CD4-positive, alpha-beta T cell (primary cell): ENCODE results near the gene NDUFA12. TPM values are rescaled to one million over a fixed set of nuclear protein-coding genes. Genes with fewer than 3 reads are reported as not detected.

Experiments
- ATAC-seq: fragments of 200-7000 bp; cut with Tn5 transposase; one replicate; pipeline ENCODE4 v1.10.0; 2022; ENCODE audit warnings: mild to moderate bottlenecking; ENCODE audit not compliant: poor library complexity
- CTCF ChIA-PET: fragments of 350-600 bp; sonication (Branson Sonifier 250); formaldehyde crosslinking; loops from one replicate; lab custom pipeline; 2021; ENCODE audit warnings: antibody characterized with exemption, inconsistent platforms; lab: Charles Lee
- POLR2A ChIA-PET: fragments of 350-600 bp; sonication (Branson Sonifier 250); formaldehyde crosslinking; loops from one replicate; lab custom pipeline; 2021; ENCODE audit warnings: antibody characterized with exemption, inconsistent platforms; lab: Charles Lee
- DNase-seq, 14 experiments: peaks; one replicate each; pipeline ENCODE4 v3.0.0-alpha.2; 2013 to 2020; ENCODE audit warnings: mixed read lengths in 2 of 14
- H3K27ac ChIP-seq, 2 donors: one replicate each; pipeline versions ENCODE4 v1.5.1 to v1.7.0; 2013; ENCODE audit warnings: low read length in 2 of 2, low read depth in 1 of 2, mild to moderate bottlenecking in 1 of 2
- H3K27me3 ChIP-seq, 2 experiments: 1 replicate in 1 of 2; 2 replicates in 1 of 2; pipeline versions ENCODE4 v1.6.1 to v1.7.0; 2013; ENCODE audit warnings: low read length in 2 of 2, control low read depth in 1 of 2, mild to moderate bottlenecking in 1 of 2, moderate library complexity in 1 of 2; ENCODE audit not compliant: insufficient read depth in 2 of 2, control insufficient read depth in 1 of 2
- H3K36me3 ChIP-seq: one replicate; pipeline ENCODE4 v1.6.1; 2013; ENCODE audit warnings: low read length, control low read depth; ENCODE audit not compliant: insufficient read depth
- H3K4me1 ChIP-seq: one replicate; pipeline ENCODE4 v1.6.1; 2013; ENCODE audit warnings: low read length, control low read depth; ENCODE audit not compliant: insufficient read depth
- H3K4me3 ChIP-seq: one replicate; pipeline ENCODE4 v1.5.1; 2013; ENCODE audit warnings: mild to moderate bottlenecking, low read length, moderate library complexity
- H3K9me3 ChIP-seq, 2 experiments: 1 replicate in 1 of 2; 2 replicates in 1 of 2; pipeline versions ENCODE4 v1.6.1 to v1.7.0; 2013; ENCODE audit warnings: low read length in 2 of 2, mild to moderate bottlenecking in 2 of 2, control low read depth in 1 of 2, moderate library complexity in 1 of 2; ENCODE audit not compliant: control insufficient read depth in 1 of 2, insufficient read depth in 1 of 2
- H3K27ac Mint-ChIP-seq: one replicate; pipeline ENCODE4 v1.8.0; 2020; ENCODE audit warnings: mixed read lengths
- H3K27me3 Mint-ChIP-seq: one replicate; pipeline ENCODE4 v1.8.0; 2021; ENCODE audit warnings: mixed read lengths
- H3K36me3 Mint-ChIP-seq: one replicate; pipeline ENCODE4 v1.8.0; 2021; ENCODE audit warnings: low read depth, mixed read lengths
- H3K4me1 Mint-ChIP-seq: one replicate; pipeline ENCODE4 v1.8.0; 2021; ENCODE audit warnings: low read depth, mixed read lengths
- H3K4me3 Mint-ChIP-seq: one replicate; pipeline ENCODE4 v1.8.0; 2020; ENCODE audit warnings: mild to moderate bottlenecking, mixed read lengths
- H3K9me3 Mint-ChIP-seq: one replicate; pipeline ENCODE4 v1.8.0; 2020; ENCODE audit warnings: mixed read lengths
- CTCF ChIP-seq: fragments of 200-600 bp; IDR thresholded peaks from one replicate; pipeline ENCODE4 v1.8.0; 2022; ENCODE audit warnings: antibody characterized with exemption, mild to moderate bottlenecking
- intact Hi-C, 2 experiments: fragments of 100-400 bp; cut with DNase I in 1 of 2; cut with micrococcal nuclease in 1 of 2; formaldehyde crosslinking; loops; one replicate each; pipeline versions ENCODE4 v1.15.1 to v1.9.0; 2023 to 2025; cut with DNase I, micrococcal nuclease
- total RNA-seq, 174 experiments: library from RNA in 2 of 174; stranded (reverse) in 2 of 174; gene quantifications; one replicate each; pipeline ENCODE4 v1.2.3 and lab custom pipeline; 2021 to 2026

NDUFA12 gene
- total RNA-seq, 2 experiments from 2014 or later, result 43.3 to 43.7 TPM

GRCh38 chr12:94929780-94930179, 73.7 kb downstream of the NDUFA12 start:
- no peaks in the 10 kb centered on the region for H3K4me1 Mint-ChIP-seq
- no peaks in the 10 kb centered on the region for H3K36me3 ChIP-seq
- no peak overlapping the region for H3K4me3 ChIP-seq
- H3K9me3 Mint-ChIP-seq, result no peaks in the 10 kb centered on the region
- intact Hi-C loops, result loop anchor here in 1 of 2 experiments (5.0 kb wide), 1 partner anchor 1242 kb away; no protein-coding TSS in a partner anchor
- H3K4me3 Mint-ChIP-seq, result no peak overlapping the region
- TF ChIP-seq CTCF, result no peak
- ChIA-PET CTCF (no interaction called here), POLR2A (interaction anchor here (0.6 kb wide), 1 partner anchor 43 kb away, joined by 3 read pairs; no protein-coding TSS in a partner anchor)
- H3K9me3 ChIP-seq, result no peaks in the 10 kb centered on the region
- DNase-seq (no peak), ATAC-seq (no peak)
- H3K4me1 ChIP-seq, result no peaks in the 10 kb centered on the region
- H3K27me3 ChIP-seq, result no peaks in the 10 kb centered on the region
- H3K27ac ChIP-seq, result no peak overlapping the region
- H3K36me3 Mint-ChIP-seq, result no peaks in the 10 kb centered on the region
- H3K27ac Mint-ChIP-seq, result no peak overlapping the region
- no peaks in the 10 kb centered on the region for H3K27me3 Mint-ChIP-seq

GRCh38 chr12:94925729-94926128, 77.8 kb downstream of the NDUFA12 start:
- ChIA-PET POLR2A (no interaction called here), CTCF (no interaction called here)
- Histone ChIP-seq H3K27me3 (no peaks in the 10 kb centered on the region), H3K36me3 (no peaks in the 10 kb centered on the region), H3K9me3 (no peaks in the 10 kb centered on the region), H3K4me1 (no peaks in the 10 kb centered on the region), H3K4me3 (no peak overlapping the region), H3K27ac (no peak overlapping the region)
- H3K27me3 Mint-ChIP-seq, result no peaks in the 10 kb centered on the region
- no peak for TF ChIP-seq CTCF
- no peak overlapping the region for H3K4me3 Mint-ChIP-seq
- ATAC-seq, result no peak
- H3K9me3 Mint-ChIP-seq, result no peaks in the 10 kb centered on the region
- H3K27ac Mint-ChIP-seq, result no peak overlapping the region
- no peaks in the 10 kb centered on the region for H3K36me3 Mint-ChIP-seq
- no peaks in the 10 kb centered on the region for H3K4me1 Mint-ChIP-seq
- intact Hi-C loops, result no loop called here
- peak in 1 of 14 experiments; percentile 15 for DNase-seq

- CTCF ChIA-PET, result no interaction called here
- intact Hi-C loops, result no loop called here
Observed at GRCh38 chr12:94925206-94925605, 78.3 kb downstream of the NDUFA12 start.

More at GRCh38 chr12:94925206-94925605, 78.3 kb downstream of the NDUFA12 start:
- Mint-ChIP-seq H3K27ac (no peak overlapping the region), H3K4me1 (no peaks in the 10 kb centered on the region), H3K27me3 (no peaks in the 10 kb centered on the region), H3K9me3 (no peaks in the 10 kb centered on the region), H3K36me3 (no peaks in the 10 kb centered on the region), H3K4me3 (no peak overlapping the region)
- no peak overlapping the region for H3K4me3 ChIP-seq
- no peak for TF ChIP-seq CTCF
- H3K4me1 ChIP-seq, result no peaks in the 10 kb centered on the region
- no peak overlapping the region for H3K27ac ChIP-seq
- H3K27me3 ChIP-seq, result no peaks in the 10 kb centered on the region
- H3K9me3 ChIP-seq, result no peaks in the 10 kb centered on the region
- DNase-seq, result no peak
- no peak for ATAC-seq
- POLR2A ChIA-PET, result no interaction called here
- H3K36me3 ChIP-seq, result no peaks in the 10 kb centered on the region
